Posterior cingulate gyrus (tissue), 11 donors: Measurements from ENCODE around the gene CHST13.
"Not testable (repeated sequence)": the region's sequence is repeated elsewhere in the genome, so short reads cannot be mapped to it uniquely, and the experiment has no call there.

ENCODE experiments used
- DNase-seq, 10 donors: peaks; one replicate each; pipeline versions ENCODE4 v3.0.0 to v3.0.0-alpha.2; 2020 to 2021; ENCODE audit warnings: mixed read lengths in 3 of 10
- intact Hi-C: fragments of 100-400 bp; cut with DNase I; formaldehyde crosslinking; loops from one replicate; pipeline ENCODE4 v1.15.1; 2023

The CHST13 gene

GRCh38 chr3:126519506-126520455 lies 4.2 kb upstream of the CHST13 start:
- intact Hi-C loops: loop anchor here (5.0 kb wide), 4 partner anchors 88 to 1028 kb away; partner anchors contain the start of gene PLXNA1
- peak in 3 of 10 donors; percentile 31 to 68 (median 57) for DNase-seq

- intact Hi-C loops: loop anchor here (5.0 kb wide), 4 partner anchors 86 to 1026 kb away; partner anchors contain the start of gene PLXNA1
- peak in 8 of 10 donors; percentile 47 to 93 (median 66) for DNase-seq
Measured at GRCh38 chr3:126521122-126521891, 2.6 kb upstream of the CHST13 start.

GRCh38 chr3:126522363-126522788 lies 1.6 kb upstream of the CHST13 start:
- peak; percentile 38 to 94 (median 70) for DNase-seq

GRCh38 chr3:126524429-126524988 lies 554 bp downstream of the CHST13 start:
- DNase-seq: peak in 5 of 10 donors; percentile 8 to 86 (median 81)
- intact Hi-C loops: loop anchor here (5.0 kb wide), 4 partner anchors 83 to 1023 kb away; partner anchors contain the start of gene PLXNA1

More at GRCh38 chr3:126522363-126522788, 1.6 kb upstream of the CHST13 start:
- intact Hi-C loops: loop anchor here (5.0 kb wide), 4 partner anchors 85 to 1025 kb away; partner anchors contain the start of gene PLXNA1

GRCh38 chr3:126525091-126525852 lies 1.3 kb downstream of the CHST13 start:
- DNase-seq: peak in 3 of 10 donors; percentile 8 to 75 (median 64)
- intact Hi-C loops: no loop called here

- intact Hi-C loops: no loop called here
- DNase-seq: peak in 2 of 10 donors; percentile 45 to 67
Measured at GRCh38 chr3:126525853-126526667, 2.1 kb downstream of the CHST13 start.

GRCh38 chr3:126526668-126527005 lies 2.7 kb downstream of the CHST13 start:
- DNase-seq: peak in 2 of 10 donors; percentile 2 to 60
- intact Hi-C loops: no loop called here

- intact Hi-C loops: no loop called here
- DNase-seq: peak in 3 of 10 donors; percentile 2 to 49 (median 24)
Measured at GRCh38 chr3:126527006-126527405, 3.1 kb downstream of the CHST13 start.

GRCh38 chr3:126527455-126528211 lies 3.7 kb downstream of the CHST13 start:
- peak in 3 of 10 donors; percentile 6 to 78 (median 53) for DNase-seq
- intact Hi-C loops: no loop called here

- intact Hi-C loops: no loop called here
- peak in 2 of 10 donors; percentile 28 to 33 for DNase-seq
Measured at GRCh38 chr3:126528419-126528799, 4.5 kb downstream of the CHST13 start.

GRCh38 chr3:126528800-126529541 lies 5.0 kb downstream of the CHST13 start:
- peak in 3 of 10 donors; percentile 10 to 66 (median 34) for DNase-seq
- intact Hi-C loops: no loop called here

GRCh38 chr3:126529585-126530170 lies 5.7 kb downstream of the CHST13 start:
- DNase-seq: peak in 3 of 10 donors; percentile 9 to 58 (median 26)
- intact Hi-C loops: no loop called here

- DNase-seq: peak in 5 of 10 donors; percentile 25 to 81 (median 60)
- intact Hi-C loops: no loop called here
Measured at GRCh38 chr3:126530171-126531050, 6.5 kb downstream of the CHST13 start.

GRCh38 chr3:126531051-126531330 lies 7.0 kb downstream of the CHST13 start:
- intact Hi-C loops: no loop called here
- peak in 3 of 10 donors; percentile 10 to 55 (median 51) for DNase-seq

- intact Hi-C loops: no loop called here
- DNase-seq: no peak
Measured at GRCh38 chr3:126533506-126533905, 9.6 kb downstream of the CHST13 start.

- DNase-seq: peak in 4 of 10 donors; percentile 9 to 57 (median 29)
- intact Hi-C loops: not testable (repeated sequence)
Measured at GRCh38 chr3:126534716-126535115, 10.8 kb downstream of the CHST13 start.
